Neural cell (in vitro differentiated cells): ENCODE results near the gene MOCS1.
"Not testable (repeated sequence)": the region's sequence is repeated elsewhere in the genome, so short reads cannot be mapped to it uniquely, and the experiment has no call there.

Experiments used
- CTCF ChIP-seq: fragments of 450-650 bp; IDR thresholded peaks from 2 replicates; pipeline ENCODE4 v1.5.1; 2014; ENCODE audit warnings: antibody characterized with exemption, mild to moderate bottlenecking, moderate library complexity; ENCODE audit not compliant: poor library complexity, severe bottlenecking
- EZH2 ChIP-seq: fragments of 200-600, 300-800 bp; shearing (Covaris generic), sonication (generic); IDR thresholded peaks from 2 replicates; pipeline ENCODE4 v1.6.1; 2014; ENCODE audit warnings: antibody characterized with exemption, low read length, borderline replicate concordance, mild to moderate bottlenecking; ENCODE audit not compliant: insufficient read depth, poor library complexity, severe bottlenecking
- RAD21 ChIP-seq: fragments of 450-650 bp; conservative IDR thresholded peaks from 2 replicates; pipeline ENCODE4 v1.6.1; 2014; ENCODE audit warnings: antibody characterized with exemption, mild to moderate bottlenecking, moderate library complexity

DNA sequence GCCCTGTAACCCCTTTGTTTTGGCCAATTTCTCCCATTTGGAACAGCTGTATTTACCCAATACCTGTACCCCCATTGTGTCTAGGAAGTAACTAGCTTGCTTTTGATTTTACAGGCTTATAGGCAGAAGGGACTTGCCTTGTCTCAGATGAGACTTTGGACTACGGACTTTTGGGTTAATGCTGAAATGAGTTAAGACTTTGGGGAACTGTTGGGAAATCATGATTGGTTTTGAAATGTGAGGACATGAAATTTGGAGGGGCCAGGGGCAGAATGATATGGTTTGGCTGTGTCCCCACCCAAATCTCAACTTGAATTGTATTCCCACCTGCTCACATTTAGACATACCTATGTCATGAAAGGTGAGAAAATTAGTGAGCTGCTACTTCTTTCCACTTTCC, 38.5 kb upstream of the MOCS1 start:
- TF ChIP-seq EZH2, RAD21, CTCF: not testable (repeated sequence)
